HAP-1 (cell line): Measurements from ENCODE around the gene SNX5.

ENCODE experiments used
- DNase-seq, 2 experiments: peaks; one replicate each; pipeline ENCODE4 v3.0.0-alpha.2; 2016 to 2020; ENCODE audit warnings: low spot score in 2 of 2
- H3K27me3 ChIP-seq: fragments of 250-450 bp; sonication (Bioruptor Pico); 2 replicates; pipeline ENCODE4 v1.5.1; 2020; ENCODE audit warnings: low read depth, mild to moderate bottlenecking, moderate library complexity
- H3K36me3 ChIP-seq: fragments of 250-450 bp; sonication (Bioruptor Pico); replicated peaks from 2 replicates; pipeline ENCODE4 v1.5.1; 2020; ENCODE audit warnings: mild to moderate bottlenecking
- H3K4me1 ChIP-seq: fragments of 250-450 bp; sonication (Bioruptor Pico); 2 replicates; pipeline ENCODE4 v1.5.1; 2020; ENCODE audit warnings: mild to moderate bottlenecking
- H3K4me3 ChIP-seq: fragments of 250-450 bp; sonication (Bioruptor Pico); 2 replicates; pipeline ENCODE4 v1.5.1; 2020; ENCODE audit warnings: mild to moderate bottlenecking, moderate library complexity
- H3K9me3 ChIP-seq: fragments of 250-450 bp; sonication (Bioruptor Pico); 2 replicates; pipeline ENCODE4 v1.5.1; 2020; ENCODE audit warnings: mild to moderate bottlenecking, moderate library complexity
- in situ Hi-C: fragments of 300-500 bp; cut with MboI; formaldehyde crosslinking; loops from 3 replicates; pipeline ENCODE4 v1.14.3; 2020; ENCODE audit warnings: low sequenced_read_pairs, inconsistent platforms, mixed read lengths

SNX5 gene

GRCh38 chr20:17935761-17936160 is 32.8 kb downstream of the SNX5 start:
- H3K4me3 ChIP-seq = no peak overlapping the region
- DNase-seq = no peak
- in situ Hi-C loops = loop anchor here (25.0 kb wide), 1 partner anchor 423 kb away; no protein-coding TSS in a partner anchor
- no peaks in the 10 kb centered on the region for H3K9me3 ChIP-seq
- H3K4me1 ChIP-seq = no peaks in the 10 kb centered on the region
- no peaks in the 10 kb centered on the region for H3K27me3 ChIP-seq
- H3K36me3 ChIP-seq = peaks cover under 1% of the 10 kb centered on the region

- Histone ChIP-seq H3K36me3 (no peaks in the 10 kb centered on the region), H3K4me3 (no peak overlapping the region), H3K4me1 (no peaks in the 10 kb centered on the region), H3K27me3 (no peaks in the 10 kb centered on the region), H3K9me3 (no peaks in the 10 kb centered on the region)
- in situ Hi-C loops = loop anchor here (25.0 kb wide), 1 partner anchor 423 kb away; no protein-coding TSS in a partner anchor
- no peak for DNase-seq
Measured at GRCh38 chr20:17935186-17935585, 33.4 kb downstream of the SNX5 start.

- Histone ChIP-seq H3K4me1 (no peaks in the 10 kb centered on the region), H3K4me3 (no peak overlapping the region), H3K9me3 (no peaks in the 10 kb centered on the region), H3K36me3 (no peaks in the 10 kb centered on the region), H3K27me3 (no peaks in the 10 kb centered on the region)
- in situ Hi-C loops = loop anchor here (25.0 kb wide), 1 partner anchor 422 kb away; no protein-coding TSS in a partner anchor
- no peak for DNase-seq
Measured at GRCh38 chr20:17934141-17934862, 34.3 kb downstream of the SNX5 start.

- no peak overlapping the region for H3K4me3 ChIP-seq
- no peak for DNase-seq
Measured at GRCh38 chr20:17933711-17934110, 34.9 kb downstream of the SNX5 start.

GRCh38 chr20:17933121-17933520 is 35.5 kb downstream of the SNX5 start:
- no peaks in the 10 kb centered on the region for H3K36me3 ChIP-seq
- in situ Hi-C loops = loop anchor here (25.0 kb wide), 1 partner anchor 421 kb away; no protein-coding TSS in a partner anchor
- no peaks in the 10 kb centered on the region for H3K27me3 ChIP-seq
- H3K9me3 ChIP-seq = no peaks in the 10 kb centered on the region
- no peak overlapping the region for H3K4me3 ChIP-seq
- H3K4me1 ChIP-seq = no peaks in the 10 kb centered on the region
- DNase-seq = no peak

More at GRCh38 chr20:17933711-17934110, 34.9 kb downstream of the SNX5 start:
- in situ Hi-C loops = loop anchor here (25.0 kb wide), 1 partner anchor 421 kb away; no protein-coding TSS in a partner anchor
- Histone ChIP-seq H3K36me3 (no peaks in the 10 kb centered on the region), H3K27me3 (no peaks in the 10 kb centered on the region), H3K9me3 (no peaks in the 10 kb centered on the region), H3K4me1 (no peaks in the 10 kb centered on the region)

- Histone ChIP-seq H3K36me3 (no peaks in the 10 kb centered on the region), H3K4me3 (no peak overlapping the region), H3K27me3 (no peaks in the 10 kb centered on the region), H3K4me1 (no peaks in the 10 kb centered on the region), H3K9me3 (no peaks in the 10 kb centered on the region)
- no peak for DNase-seq
- in situ Hi-C loops = loop anchor here (25.0 kb wide), 1 partner anchor 420 kb away; no protein-coding TSS in a partner anchor
Measured at GRCh38 chr20:17932396-17932795, 36.2 kb downstream of the SNX5 start.

- Histone ChIP-seq H3K4me3 (no peak overlapping the region), H3K4me1 (no peaks in the 10 kb centered on the region), H3K36me3 (no peaks in the 10 kb centered on the region), H3K9me3 (no peaks in the 10 kb centered on the region), H3K27me3 (no peaks in the 10 kb centered on the region)
- in situ Hi-C loops = loop anchor here (25.0 kb wide), 1 partner anchor 419 kb away; no protein-coding TSS in a partner anchor
- DNase-seq = no peak
Measured at GRCh38 chr20:17931513-17931912, 37.1 kb downstream of the SNX5 start.

GRCh38 chr20:17928633-17929311 is 39.8 kb downstream of the SNX5 start:
- Histone ChIP-seq H3K9me3 (no peaks in the 10 kb centered on the region), H3K4me3 (no peak overlapping the region), H3K36me3 (no peaks in the 10 kb centered on the region), H3K27me3 (no peaks in the 10 kb centered on the region; the same call in 1 of the 2 replicates), H3K4me1 (no peaks in the 10 kb centered on the region)
- in situ Hi-C loops = loop anchor here (25.0 kb wide), 1 partner anchor 416 kb away; no protein-coding TSS in a partner anchor
- no peak for DNase-seq

GRCh38 chr20:17928211-17928611 is 40.4 kb downstream of the SNX5 start:
- H3K36me3 ChIP-seq = no peaks in the 10 kb centered on the region
- DNase-seq = no peak

GRCh38 chr20:17925940-17926300 is 42.7 kb downstream of the SNX5 start:
- no peaks in the 10 kb centered on the region for H3K9me3 ChIP-seq
- H3K4me3 ChIP-seq = no peak overlapping the region
- no peak for DNase-seq
- no peaks in the 10 kb centered on the region; the same call in 1 of the 2 replicates for H3K27me3 ChIP-seq
- no peaks in the 10 kb centered on the region for H3K4me1 ChIP-seq
- in situ Hi-C loops = loop anchor here (25.0 kb wide), 1 partner anchor 414 kb away; no protein-coding TSS in a partner anchor
- no peaks in the 10 kb centered on the region for H3K36me3 ChIP-seq

More at GRCh38 chr20:17928211-17928611, 40.4 kb downstream of the SNX5 start:
- Histone ChIP-seq H3K4me3 (no peak overlapping the region), H3K27me3 (no peaks in the 10 kb centered on the region; the same call in 1 of the 2 replicates), H3K9me3 (no peaks in the 10 kb centered on the region), H3K4me1 (no peaks in the 10 kb centered on the region)
- in situ Hi-C loops = loop anchor here (25.0 kb wide), 1 partner anchor 416 kb away; no protein-coding TSS in a partner anchor

- Histone ChIP-seq H3K27me3 (no peaks in the 10 kb centered on the region; the same call in 1 of the 2 replicates), H3K9me3 (no peaks in the 10 kb centered on the region), H3K4me3 (no peak overlapping the region), H3K4me1 (no peaks in the 10 kb centered on the region), H3K36me3 (no peaks in the 10 kb centered on the region)
- in situ Hi-C loops = loop anchor here (25.0 kb wide), 1 partner anchor 413 kb away; no protein-coding TSS in a partner anchor
- DNase-seq = no peak
Measured at GRCh38 chr20:17925141-17925939, 43.3 kb downstream of the SNX5 start.

GRCh38 chr20:17921774-17922173 is 46.8 kb downstream of the SNX5 start:
- in situ Hi-C loops = no loop called here
- no peaks in the 10 kb centered on the region; the same call in 1 of the 2 replicates for H3K27me3 ChIP-seq

GRCh38 chr20:17919149-17919548 is 49.4 kb downstream of the SNX5 start:
- in situ Hi-C loops = no loop called here
- Histone ChIP-seq H3K27me3 (no peaks in the 10 kb centered on the region; the same call in 1 of the 2 replicates), H3K36me3 (no peaks in the 10 kb centered on the region), H3K4me3 (no peak overlapping the region), H3K9me3 (no peaks in the 10 kb centered on the region), H3K4me1 (no peaks in the 10 kb centered on the region)
- no peak for DNase-seq

More at GRCh38 chr20:17921774-17922173, 46.8 kb downstream of the SNX5 start:
- Histone ChIP-seq H3K9me3 (no peaks in the 10 kb centered on the region), H3K36me3 (no peaks in the 10 kb centered on the region), H3K4me1 (no peaks in the 10 kb centered on the region), H3K4me3 (no peak overlapping the region)
- DNase-seq = no peak
